IMR-90 (cell line): ENCODE measurements around the gene NPTN. TPM values are rescaled to one million over a fixed set of nuclear protein-coding genes. Genes with fewer than 3 reads are reported as not detected.

Source experiments
- ATAC-seq: fragments of 200-7000 bp; cut with Tn5 transposase; 2 replicates; pipeline ENCODE4 v1.9.1; 2020; ENCODE audit warnings: low read depth, mild to moderate bottlenecking, moderate library complexity
- BruUV-seq: library from RNA; stranded (reverse); fragments of 400-500 nt; replicated peaks from 2 replicates; lab custom pipeline; 2021; lab: Mats Ljungman, UMichigan
- CTCF ChIA-PET: fragments of 300-600 bp; formaldehyde crosslinking; extraction: SDS; loops from one replicate; lab custom pipeline; 2021; ENCODE audit warnings: antibody characterized with exemption; lab: Yijun Ruan, JAX
- POLR2A ChIA-PET: fragments of 300-600 bp; sonication (Branson Sonifier 250); formaldehyde crosslinking; loops from one replicate; lab custom pipeline; 2022; ENCODE audit warnings: antibody characterized with exemption; ENCODE audit not compliant: unreplicated experiment; lab: Charles Lee
- DNase-seq: peaks from one replicate; pipeline ENCODE4 v3.0.0; 2013
- H2AFZ ChIP-seq: replicated peaks from 2 replicates; pipeline ENCODE3; 2013; ENCODE audit warnings: low read length, mild to moderate bottlenecking; ENCODE audit not compliant: poor library complexity
- H2AK5ac ChIP-seq: 2 replicates; pipeline ENCODE4 v1.6.1; 2013; ENCODE audit warnings: low read depth, low read length, inconsistent platforms
- H2AK9ac ChIP-seq: replicated peaks from 2 replicates; pipeline ENCODE3; 2013; ENCODE audit warnings: mild to moderate bottlenecking, low read depth, low read length, moderate library complexity; ENCODE audit not compliant: poor library complexity
- H2BK120ac ChIP-seq: 2 replicates; pipeline ENCODE4 v1.6.1; 2013; ENCODE audit warnings: low read depth, low read length, inconsistent platforms
- H2BK15ac ChIP-seq: 3 replicates; pipeline ENCODE4 v1.6.1; 2013; ENCODE audit warnings: low read depth, low read length, inconsistent platforms
- H2BK20ac ChIP-seq: 2 replicates; pipeline ENCODE4 v1.6.1; 2013; ENCODE audit warnings: low read depth, mild to moderate bottlenecking, inconsistent platforms, low read length, moderate library complexity
- H2BK5ac ChIP-seq: 2 replicates; pipeline ENCODE4 v1.6.1; 2013; ENCODE audit warnings: mild to moderate bottlenecking, low read depth, low read length, inconsistent platforms; ENCODE audit not compliant: poor library complexity, severe bottlenecking
- H3K14ac ChIP-seq: replicated peaks from 2 replicates; pipeline ENCODE4 v1.6.1; 2013; ENCODE audit warnings: low read depth, low read length, inconsistent platforms
- H3K18ac ChIP-seq: 2 replicates; pipeline ENCODE4 v1.6.1; 2013; ENCODE audit warnings: low read depth, low read length, control low read depth
- H3K23ac ChIP-seq: 2 replicates; pipeline ENCODE4 v1.6.1; 2013; ENCODE audit warnings: low read depth, low read length, inconsistent platforms
- H3K27ac ChIP-seq: 2 replicates; pipeline ENCODE4 v1.5.1; 2013; ENCODE audit warnings: mild to moderate bottlenecking, control low read depth, low read length; ENCODE audit not compliant: insufficient read depth
- H3K27me3 ChIP-seq: 2 replicates; pipeline ENCODE4 v1.6.1; 2013; ENCODE audit warnings: low read length; ENCODE audit not compliant: control insufficient read depth, insufficient read depth
- H3K36me3 ChIP-seq: 2 replicates; pipeline ENCODE4 v1.6.1; 2013; ENCODE audit warnings: low read length, mixed read lengths; ENCODE audit not compliant: control insufficient read depth, insufficient read depth
- H3K4ac ChIP-seq: 2 replicates; pipeline ENCODE4 v1.6.1; 2013; ENCODE audit warnings: low read depth, low read length, inconsistent platforms
- H3K4me1 ChIP-seq: 2 replicates; pipeline ENCODE4 v1.6.1; 2013; ENCODE audit warnings: low read length, mixed read lengths; ENCODE audit not compliant: control insufficient read depth, insufficient read depth
- H3K4me2 ChIP-seq: 2 replicates; pipeline ENCODE4 v1.6.1; 2013; ENCODE audit warnings: low read depth, mild to moderate bottlenecking, control low read depth, low read length, moderate library complexity
- H3K4me3 ChIP-seq: 2 replicates; pipeline ENCODE4 v1.5.1; 2013; ENCODE audit warnings: low read depth, mild to moderate bottlenecking, control low read depth, low read length, moderate library complexity; ENCODE audit not compliant: insufficient read depth
- H3K56ac ChIP-seq: 2 replicates; pipeline ENCODE4 v1.6.1; 2013; ENCODE audit warnings: low read length, inconsistent platforms; ENCODE audit not compliant: insufficient read depth; ENCODE audit errors: extremely low read depth
- H3K79me1 ChIP-seq, 2 experiments: 2 replicates each; pipeline ENCODE4 v1.6.1; 2013; ENCODE audit warnings: low read length in 2 of 2, inconsistent platforms in 1 of 2, low read depth in 1 of 2
- H3K9ac ChIP-seq: 2 replicates; pipeline ENCODE4 v1.6.1; 2013; ENCODE audit warnings: low read depth, low read length, control low read depth
- H3K9me1 ChIP-seq: 2 replicates; pipeline ENCODE4 v1.6.1; 2013; ENCODE audit warnings: low read length, inconsistent platforms; ENCODE audit not compliant: insufficient read depth
- H3K9me3 ChIP-seq: 2 replicates; pipeline ENCODE4 v1.6.1; 2013; ENCODE audit warnings: low read length; ENCODE audit not compliant: control insufficient read depth, insufficient read depth
- H4K20me1 ChIP-seq: 2 replicates; pipeline ENCODE4 v1.6.1; 2013; ENCODE audit warnings: low read length, inconsistent platforms; ENCODE audit not compliant: insufficient read depth
- H4K5ac ChIP-seq: 2 replicates; pipeline ENCODE4 v1.6.1; 2013; ENCODE audit warnings: mild to moderate bottlenecking, low read depth, low read length, control low read depth
- H4K8ac ChIP-seq, 2 experiments: 2 replicates each; pipeline ENCODE4 v1.6.1; 2013; ENCODE audit warnings: low read depth in 2 of 2, low read length in 2 of 2, control low read depth in 1 of 2, inconsistent platforms in 1 of 2
- H4K91ac ChIP-seq: 2 replicates; pipeline ENCODE4 v1.6.1; 2013; ENCODE audit warnings: low read depth, low read length, inconsistent platforms; ENCODE audit not compliant: insufficient read depth
- CEBPB ChIP-seq: IDR thresholded peaks from 2 replicates; pipeline ENCODE4 v1.6.1; 2012; ENCODE audit warnings: low read depth, low read length, improper control_type of control experiment
- MAZ ChIP-seq: IDR thresholded peaks from 2 replicates; pipeline ENCODE4 v1.6.1; 2012; ENCODE audit warnings: low read depth, mild to moderate bottlenecking, low read length, improper control_type of control experiment, moderate library complexity, borderline replicate concordance
- POLR2A ChIP-seq: IDR thresholded peaks from 2 replicates; pipeline ENCODE4 v1.6.1; 2012; ENCODE audit warnings: mild to moderate bottlenecking, low read depth, low read length
- RAD21 ChIP-seq: IDR thresholded peaks from 2 replicates; pipeline ENCODE4 v1.6.1; 2012; ENCODE audit warnings: low read length, improper control_type of control experiment
- WGBS, 2 experiments: methylation state at CpG; one replicate each; pipeline versions ENCODE4 v1.1.5 to v1.1.7; 2013; ENCODE audit warnings: missing lambda C conversion rate in 2 of 2; ENCODE audit not compliant: insufficient read length in 1 of 2; ENCODE audit errors: extremely low coverage in 2 of 2; 5-methylcytosine and 5-hydroxymethylcytosine counted together
- dilution Hi-C: fragments of 300-500 bp; cut with HindIII; formaldehyde crosslinking; loops from one replicate; pipeline ENCODE4 v1.14.3; 2018; ENCODE audit warnings: low sequenced_read_pairs; ENCODE audit not compliant: unreplicated experiment
- in situ Hi-C: fragments of 300-500 bp; cut with MboI; formaldehyde crosslinking; loops from 3 replicates; pipeline ENCODE4 v1.14.3; 2019; ENCODE audit warnings: low sequenced_read_pairs, inconsistent platforms, mixed read lengths
- intact Hi-C: fragments of 100-400 bp; cut with micrococcal nuclease; formaldehyde crosslinking; loops from 2 replicates; pipeline ENCODE4 v1.10.0; 2022
- polyA plus RNA-seq, 3 experiments: library from polyadenylated mRNA; depleted of rRNA; stranded (reverse); fragments of >200 nt; gene quantifications; 2 replicates each; pipeline ENCODE4 v1.2.3, GENCODE V29; 2012; ENCODE audit warnings: low replicate concordance in 1 of 3
- total RNA-seq: library from RNA; depleted of rRNA; stranded (reverse); fragments of >200 nt; gene quantifications from 2 replicates; pipeline ENCODE4 v1.2.3, GENCODE V29; 2012
- TF ChIP-seq, protein P1 (sequence below): conservative IDR thresholded peaks from 2 replicates; pipeline ENCODE4 v1.5.1; 2012; ENCODE audit warnings: mild to moderate bottlenecking, low read depth, low read length, improper control_type of control experiment

The NPTN gene
- total and polyA plus RNA-seq, 2 of the 4 experiments (the other 2 are of a cell fraction), result 171 to 329 TPM

DNA sequence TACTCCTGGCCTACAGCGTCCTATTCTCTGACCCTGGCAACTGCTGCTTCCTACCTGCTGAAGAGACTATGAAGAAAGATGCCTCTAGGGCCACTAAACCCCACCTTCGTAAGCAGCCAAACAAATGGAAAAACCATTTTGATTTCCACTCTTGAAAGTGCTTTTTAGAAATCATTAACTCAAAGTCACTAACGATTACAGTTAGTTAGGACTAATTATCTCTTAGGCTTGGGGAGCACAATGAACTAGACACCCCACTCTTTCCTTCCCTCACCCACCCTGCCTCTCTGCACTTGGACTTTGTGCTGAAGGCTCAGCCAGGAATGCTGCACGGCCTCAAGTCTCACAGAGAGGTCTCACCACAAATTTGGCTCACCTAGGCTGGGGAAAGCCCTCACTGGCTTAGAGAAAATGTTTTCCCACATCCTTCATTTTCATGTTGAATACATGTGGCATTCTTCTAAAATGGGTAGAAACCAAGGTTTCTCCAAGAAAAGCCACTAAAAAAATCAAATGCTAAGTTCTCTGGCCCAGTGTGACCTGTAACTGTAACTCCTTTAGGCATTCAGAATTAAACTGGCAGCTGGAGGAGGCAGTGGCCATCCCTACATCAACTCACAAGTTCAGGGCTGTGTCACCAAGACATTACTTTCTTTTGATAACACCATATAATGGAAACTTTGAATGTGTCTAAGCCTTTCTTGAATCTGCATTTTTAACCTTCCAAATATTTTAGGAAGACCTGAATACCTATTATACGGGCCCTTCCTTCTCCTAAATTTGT is 47.1 kb downstream of the NPTN start:
- in situ Hi-C loops (no loop called here), intact Hi-C loops (no loop called here), dilution Hi-C loops (no loop called here)
- H3K56ac ChIP-seq, result no peak overlapping the region
- H3K18ac ChIP-seq, result no peak overlapping the region
- H3K79me1 ChIP-seq, result peaks cover 36 to 60% of the 10 kb centered on the region in 2 experiments
- H4K5ac ChIP-seq, result no peak overlapping the region
- H2BK15ac ChIP-seq, result no peak overlapping the region
- no peak overlapping the region for H2AFZ ChIP-seq
- no peak overlapping the region for H2AK9ac ChIP-seq
- peaks cover 20% of the 10 kb centered on the region; the same call in 1 of the 2 replicates for H4K20me1 ChIP-seq
- BruUV-seq, result no TSS peak
- H3K4ac ChIP-seq, result no peak overlapping the region
- TF ChIP-seq, protein P1, sequence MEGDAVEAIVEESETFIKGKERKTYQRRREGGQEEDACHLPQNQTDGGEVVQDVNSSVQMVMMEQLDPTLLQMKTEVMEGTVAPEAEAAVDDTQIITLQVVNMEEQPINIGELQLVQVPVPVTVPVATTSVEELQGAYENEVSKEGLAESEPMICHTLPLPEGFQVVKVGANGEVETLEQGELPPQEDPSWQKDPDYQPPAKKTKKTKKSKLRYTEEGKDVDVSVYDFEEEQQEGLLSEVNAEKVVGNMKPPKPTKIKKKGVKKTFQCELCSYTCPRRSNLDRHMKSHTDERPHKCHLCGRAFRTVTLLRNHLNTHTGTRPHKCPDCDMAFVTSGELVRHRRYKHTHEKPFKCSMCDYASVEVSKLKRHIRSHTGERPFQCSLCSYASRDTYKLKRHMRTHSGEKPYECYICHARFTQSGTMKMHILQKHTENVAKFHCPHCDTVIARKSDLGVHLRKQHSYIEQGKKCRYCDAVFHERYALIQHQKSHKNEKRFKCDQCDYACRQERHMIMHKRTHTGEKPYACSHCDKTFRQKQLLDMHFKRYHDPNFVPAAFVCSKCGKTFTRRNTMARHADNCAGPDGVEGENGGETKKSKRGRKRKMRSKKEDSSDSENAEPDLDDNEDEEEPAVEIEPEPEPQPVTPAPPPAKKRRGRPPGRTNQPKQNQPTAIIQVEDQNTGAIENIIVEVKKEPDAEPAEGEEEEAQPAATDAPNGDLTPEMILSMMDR, result no peak
- no peak for TF ChIP-seq POLR2A
- TF ChIP-seq MAZ, result no peak
- no peak for TF ChIP-seq RAD21
- no peak for TF ChIP-seq CEBPB
- H3K23ac ChIP-seq, result no peak overlapping the region
- DNase-seq, result no peak
- no peak overlapping the region for H3K14ac ChIP-seq
- H3K9ac ChIP-seq, result no peak overlapping the region
- no peak overlapping the region for H3K27ac ChIP-seq
- H3K27me3 ChIP-seq, result no peaks in the 10 kb centered on the region
- H3K9me1 ChIP-seq, result peaks cover 8% of the 10 kb centered on the region; the same call in 1 of the 2 replicates
- H3K36me3 ChIP-seq, result peaks cover 35% of the 10 kb centered on the region
- no peak overlapping the region for H2BK20ac ChIP-seq
- no peak overlapping the region for H2BK120ac ChIP-seq
- no CpG with 5 or more reads among the region's 5 CpGs for WGBS, 2 experiments
- H3K4me2 ChIP-seq, result no peak overlapping the region
- H4K91ac ChIP-seq, result no peak overlapping the region
- no peak overlapping the region for H2AK5ac ChIP-seq
- ATAC-seq, result no peak
- no peaks in the 10 kb centered on the region for H3K9me3 ChIP-seq
- CTCF ChIA-PET, result no interaction called here
- H4K8ac ChIP-seq, result no peak overlapping the region
- no peak overlapping the region for H3K4me3 ChIP-seq
- H3K4me1 ChIP-seq, result no peaks in the 10 kb centered on the region
- POLR2A ChIA-PET, result no interaction called here
- no peak overlapping the region for H2BK5ac ChIP-seq
